ENCODE measurements around the gene PLTP. TPM values are rescaled to one million over a fixed set of nuclear protein-coding genes. Genes with fewer than 3 reads are reported as not detected.

The PLTP gene
- total RNA-seq, 1 experiment from 2014 or later: 62.5 TPM

DNA sequence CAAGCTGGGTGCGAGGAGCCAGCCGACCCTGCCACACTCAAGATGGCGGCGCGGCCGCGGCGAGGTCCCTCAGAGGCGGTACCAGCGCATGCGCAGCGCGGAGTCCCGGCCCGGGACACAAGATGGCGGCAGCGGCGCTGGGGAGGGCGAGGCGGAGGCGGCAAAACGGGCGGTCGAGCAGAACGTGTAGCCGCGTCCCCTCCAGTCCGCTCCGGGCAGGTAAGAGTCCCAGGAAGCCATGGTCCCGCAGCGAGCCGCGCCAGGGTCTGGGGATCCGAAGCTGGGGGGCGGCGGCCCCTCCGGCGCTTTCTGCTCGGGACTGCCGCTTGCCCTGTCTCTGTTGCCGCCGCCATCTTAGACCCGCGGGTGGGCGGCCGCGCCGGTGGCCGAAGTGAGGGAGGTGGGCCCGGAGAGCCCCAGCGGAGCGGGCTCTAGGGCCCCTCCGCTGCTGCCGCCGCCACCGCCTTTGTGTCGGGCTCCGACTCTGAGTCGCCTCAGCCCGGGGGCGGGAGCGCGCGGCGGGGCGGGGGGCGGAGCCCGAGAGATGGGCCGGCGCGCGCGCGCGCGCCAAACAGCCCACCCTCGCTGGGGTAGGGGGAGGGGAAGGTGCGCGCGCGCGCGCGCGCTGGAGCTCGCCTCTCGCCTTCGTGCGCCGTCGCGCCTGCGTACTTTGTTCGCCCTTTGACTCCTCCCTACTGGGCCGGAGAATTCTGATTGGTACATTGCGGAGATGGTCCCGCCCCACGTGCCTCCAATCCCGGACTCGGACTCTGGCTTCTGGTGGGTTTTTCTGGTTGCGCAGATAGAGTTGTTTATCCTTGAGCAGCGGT lies 22.8 kb upstream of the PLTP start, which contains the start of gene PCIF1:
Gene PCIF1 (plus strand): TSS at position 98 of the 830 bp plus-strand sequence. CDS start 4,317 bp downstream, outside the sequence.
- H3K27me3 ChIP-seq (ENCODE audit: insufficient read depth, low read length): no peaks in the 10 kb centered on the region

More for the DNA sequence above, 22.8 kb upstream of the PLTP start, which contains the start of gene PCIF1:
- Histone ChIP-seq H2BK5ac (ENCODE audit: insufficient read length, low read length) (peak within 1 kb of the TSS; percentile 46), H2BK12ac (ENCODE audit: insufficient read length, low read depth, low read length) (no peak within 1 kb of the TSS), H3K4me1 (ENCODE audit: insufficient read depth, low read length) (peaks cover 11% of the 10 kb centered on the region), H2BK15ac (ENCODE audit: low read depth, low read length) (no peak within 1 kb of the TSS), H3K79me1 (ENCODE audit: insufficient read depth, low read depth, low read length, poor library complexity, severe bottlenecking) (no peaks in the 10 kb centered on the region), H4K5ac (ENCODE audit: insufficient read length, low read depth, low read length) (peak within 1 kb of the TSS; percentile 18), H3K9ac (ENCODE audit: extremely low read depth, insufficient read length, low read length) (peak within 1 kb of the TSS; percentile 95), H4K20me1 (ENCODE audit: control insufficient read depth, insufficient read depth, insufficient read length) (no peaks in the 10 kb centered on the region), H3K79me2 (ENCODE audit: insufficient read depth, low read length) (peaks cover 4% of the 10 kb centered on the region; the same call in 1 of the 2 replicates), H3K56ac (ENCODE audit: insufficient read length, low read depth, low read length) (no peak within 1 kb of the TSS), H3K4me2 (ENCODE audit: insufficient read depth, insufficient read length, low read length) (peak within 1 kb of the TSS; percentile 73), H3K23ac (ENCODE audit: insufficient read length, low read depth, low read length) (no peak within 1 kb of the TSS), H3K14ac (ENCODE audit: insufficient read depth, low read length) (peak within 1 kb of the TSS; percentile 96), H3K27ac (ENCODE audit: insufficient read length, low read depth, low read length) (peak within 1 kb of the TSS; percentile 61), H3K18ac (ENCODE audit: insufficient read length, low read depth, low read length) (peak within 1 kb of the TSS; percentile 99), H3K9me3 (ENCODE audit: control insufficient read depth, low read depth, low read length) (no peaks in the 10 kb centered on the region), H2BK120ac (ENCODE audit: low read depth, low read length, poor library complexity, severe bottlenecking) (peak within 1 kb of the TSS; percentile 85), H4K8ac (replicated peaks; ENCODE audit: insufficient read length, low read depth, low read length) (no peak within 1 kb of the TSS), H2AK5ac (ENCODE audit: insufficient read length, low read length) (no peak within 1 kb of the TSS), H2AFZ (ENCODE audit: low read length) (no peak within 1 kb of the TSS), H3K4ac (ENCODE audit: low read depth, low read length) (peak within 1 kb of the TSS; percentile 34; the same call in 1 of the 2 replicates), H2BK20ac (ENCODE audit: low read depth, low read length, poor library complexity, severe bottlenecking) (no peak within 1 kb of the TSS), H4K91ac (ENCODE audit: insufficient read length, low read depth, low read length) (peak within 1 kb of the TSS; percentile 76), H3T11ph (ENCODE audit: low read length) (no peak within 1 kb of the TSS), H3K23me2 (ENCODE audit: insufficient read length, low read depth, low read length, poor library complexity, severe bottlenecking) (peaks cover 11% of the 10 kb centered on the region)
- peaks cover 14 to 28% (median 26%) of the 10 kb centered on the region in 3 experiments for H3K36me3 Mint-ChIP-seq (ENCODE audit: insufficient read depth in 1 of 3, low read depth in 3 of 3)
- WGBS (ENCODE audit: extremely low coverage, insufficient read length, low lambda C conversion rate): no CpG with 5 or more reads among the region's 102 CpGs
- peak within 1 kb of the TSS; percentile 97 to 98 for H3K4me3 Mint-ChIP-seq
- peak within 1 kb of the TSS; percentile 99 to 100 (median 100) for H3K27ac Mint-ChIP-seq
- no peaks in the 10 kb centered on the region for H3K9me3 Mint-ChIP-seq
- peak; percentile 96 for DNase-seq
- no peaks in the 10 kb centered on the region; the same call in 1 of the 2 replicates for H3K27me3 Mint-ChIP-seq (ENCODE audit: low read depth)
- H3K4me1 Mint-ChIP-seq: peaks cover 32 to 33% of the 10 kb centered on the region in 2 experiments
- TF ChIP-seq, protein P1, sequence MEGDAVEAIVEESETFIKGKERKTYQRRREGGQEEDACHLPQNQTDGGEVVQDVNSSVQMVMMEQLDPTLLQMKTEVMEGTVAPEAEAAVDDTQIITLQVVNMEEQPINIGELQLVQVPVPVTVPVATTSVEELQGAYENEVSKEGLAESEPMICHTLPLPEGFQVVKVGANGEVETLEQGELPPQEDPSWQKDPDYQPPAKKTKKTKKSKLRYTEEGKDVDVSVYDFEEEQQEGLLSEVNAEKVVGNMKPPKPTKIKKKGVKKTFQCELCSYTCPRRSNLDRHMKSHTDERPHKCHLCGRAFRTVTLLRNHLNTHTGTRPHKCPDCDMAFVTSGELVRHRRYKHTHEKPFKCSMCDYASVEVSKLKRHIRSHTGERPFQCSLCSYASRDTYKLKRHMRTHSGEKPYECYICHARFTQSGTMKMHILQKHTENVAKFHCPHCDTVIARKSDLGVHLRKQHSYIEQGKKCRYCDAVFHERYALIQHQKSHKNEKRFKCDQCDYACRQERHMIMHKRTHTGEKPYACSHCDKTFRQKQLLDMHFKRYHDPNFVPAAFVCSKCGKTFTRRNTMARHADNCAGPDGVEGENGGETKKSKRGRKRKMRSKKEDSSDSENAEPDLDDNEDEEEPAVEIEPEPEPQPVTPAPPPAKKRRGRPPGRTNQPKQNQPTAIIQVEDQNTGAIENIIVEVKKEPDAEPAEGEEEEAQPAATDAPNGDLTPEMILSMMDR (conservative IDR thresholded peaks at IDR 0.05): no peak
